Panc1 (cell line): ENCODE measurements around the gene GLB1L. TPM values are rescaled to one million over a fixed set of nuclear protein-coding genes. Genes with fewer than 3 reads are reported as not detected.

Source experiments
- ATAC-seq: fragments of 200-7000 bp; cut with Tn5 transposase; 2 replicates; pipeline ENCODE4 v1.9.1; 2020; ENCODE audit warnings: mild to moderate bottlenecking, moderate library complexity
- BruUV-seq: library from RNA; stranded (reverse); fragments of 400-500 nt; replicated peaks from 2 replicates; lab custom pipeline; 2021; lab: Mats Ljungman, UMichigan
- CTCF ChIA-PET: fragments of 300-600 bp; sonication (Branson Sonifier 250); formaldehyde crosslinking; loops from one replicate; lab custom pipeline; 2022; ENCODE audit warnings: antibody characterized with exemption; lab: Charles Lee
- POLR2A ChIA-PET: fragments of 300-600 bp; sonication (Branson Sonifier 250); formaldehyde crosslinking; loops from one replicate; lab custom pipeline; 2022; ENCODE audit warnings: antibody characterized with exemption; lab: Charles Lee
- DNase-seq: peaks from one replicate; pipeline ENCODE4 v3.0.0-alpha.2; 2010; ENCODE audit warnings: low read depth, low spot score
- H3K27ac ChIP-seq: 2 replicates; pipeline ENCODE4 v1.5.1; 2011; ENCODE audit warnings: mild to moderate bottlenecking, low read length, inconsistent platforms
- H3K27me3 ChIP-seq: fragments of 200-500 bp; sonication (Bioruptor generic); 2 replicates; pipeline ENCODE4 v1.6.0; 2014; ENCODE audit warnings: low read length, inconsistent platforms; ENCODE audit not compliant: control insufficient read depth, insufficient read depth
- H3K36me3 ChIP-seq: fragments of 200-500 bp; sonication (Bioruptor generic); 2 replicates; pipeline ENCODE4 v1.5.1; 2014; ENCODE audit warnings: inconsistent platforms, mild to moderate bottlenecking, low read length, moderate library complexity; ENCODE audit not compliant: control insufficient read depth, insufficient read depth
- H3K4me1 ChIP-seq: 2 replicates; pipeline ENCODE4 v1.5.1; 2011; ENCODE audit warnings: inconsistent platforms, mild to moderate bottlenecking, low read length, moderate library complexity; ENCODE audit not compliant: control insufficient read depth, insufficient read depth
- H3K4me3 ChIP-seq, 2 experiments: 2 replicates each; pipeline ENCODE4 v1.5.1; 2011 to 2012; ENCODE audit warnings: low read depth in 2 of 2, low read length in 2 of 2, mild to moderate bottlenecking in 2 of 2, inconsistent platforms in 1 of 2, moderate library complexity in 1 of 2
- H3K9me3 ChIP-seq: fragments of 200-500 bp; sonication (Bioruptor generic); 2 replicates; pipeline ENCODE4 v1.5.1; 2014; ENCODE audit warnings: low read depth, mild to moderate bottlenecking, inconsistent platforms, low read length, moderate library complexity; ENCODE audit not compliant: control insufficient read depth, insufficient read depth
- POLR2AphosphoS5 ChIP-seq: IDR thresholded peaks from 2 replicates; pipeline ENCODE4 v1.6.1; 2012; ENCODE audit warnings: mild to moderate bottlenecking, low read depth, low read length, moderate library complexity
- SIN3A ChIP-seq: IDR thresholded peaks from 2 replicates; pipeline ENCODE4 v1.6.1; 2012; ENCODE audit warnings: low read depth, mild to moderate bottlenecking, low read length, moderate library complexity, borderline replicate concordance; ENCODE audit not compliant: insufficient read depth
- TCF7L2 ChIP-seq: IDR thresholded peaks from 2 replicates; pipeline ENCODE4 v1.6.1; 2011; ENCODE audit warnings: mild to moderate bottlenecking, low read depth, low read length, inconsistent platforms
- in situ Hi-C: cut with HindIII; loops from 2 replicates; pipeline ENCODE4 v1.10.0; 2016; ENCODE audit warnings: low sequenced_read_pairs, low pct_unique_long_range_greater_than_20kb
- intact Hi-C: fragments of 100-400 bp; cut with micrococcal nuclease; formaldehyde crosslinking; loops from one replicate; pipeline ENCODE4 v1.10.0; 2022; ENCODE audit not compliant: unreplicated experiment
- total RNA-seq: library from RNA; stranded (reverse); gene quantifications from one replicate; pipeline ENCODE4 v1.2.1, GENCODE V29; 2021; ENCODE audit not compliant: unreplicated experiment
- TF ChIP-seq, protein P1 (sequence below): fragments of 450-650 bp; IDR thresholded peaks from 2 replicates; pipeline ENCODE4 v1.5.1; 2017; ENCODE audit warnings: mild to moderate bottlenecking
- TF ChIP-seq, protein P2 (sequence below), 2 experiments: IDR thresholded peaks; 2 replicates each; pipeline ENCODE4 v1.6.1; 2011 to 2012; ENCODE audit warnings: low read depth in 2 of 2, control low read depth in 1 of 2, low read length in 1 of 2, mild to moderate bottlenecking in 1 of 2, moderate library complexity in 1 of 2; ENCODE audit not compliant: insufficient read depth in 1 of 2

Gene GLB1L
- total RNA-seq, 1 experiment from 2014 or later: 8.1 TPM

DNA sequence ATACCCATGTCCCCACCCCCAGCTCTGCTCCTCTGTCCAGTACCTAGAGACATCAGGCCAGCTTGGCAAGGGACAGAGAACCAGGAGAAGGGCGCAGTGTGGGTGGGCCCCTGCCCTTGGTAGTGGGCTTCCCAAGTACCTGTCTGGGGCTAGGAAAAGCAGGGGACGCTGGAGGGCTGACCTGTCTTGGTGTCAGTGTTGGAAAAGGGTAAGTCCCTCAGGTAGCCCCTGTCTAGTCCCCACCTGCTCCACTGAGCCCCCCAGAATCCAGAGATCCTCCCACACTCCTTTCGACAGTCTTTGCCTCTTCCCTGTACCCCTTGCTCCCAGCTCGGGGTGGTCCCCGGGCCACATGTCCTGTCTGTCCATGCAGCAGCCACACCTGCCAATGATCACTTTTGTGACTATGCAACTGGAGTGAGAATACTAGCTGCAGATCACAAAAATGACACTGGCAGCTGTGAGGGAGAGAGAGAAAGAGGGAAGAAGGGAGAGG is 48.5 kb upstream of the GLB1L start:
- peaks cover 4% of the 10 kb centered on the region; the same call in 1 of the 2 replicates for H3K4me1 ChIP-seq
- POLR2A ChIA-PET: no interaction called here
- H3K36me3 ChIP-seq: no peaks in the 10 kb centered on the region
- no peaks in the 10 kb centered on the region for H3K9me3 ChIP-seq
- CTCF ChIA-PET: no interaction called here
- TF ChIP-seq TCF7L2 (no peak), SIN3A (no peak), POLR2AphosphoS5 (no peak)
- TF ChIP-seq, protein P1, sequence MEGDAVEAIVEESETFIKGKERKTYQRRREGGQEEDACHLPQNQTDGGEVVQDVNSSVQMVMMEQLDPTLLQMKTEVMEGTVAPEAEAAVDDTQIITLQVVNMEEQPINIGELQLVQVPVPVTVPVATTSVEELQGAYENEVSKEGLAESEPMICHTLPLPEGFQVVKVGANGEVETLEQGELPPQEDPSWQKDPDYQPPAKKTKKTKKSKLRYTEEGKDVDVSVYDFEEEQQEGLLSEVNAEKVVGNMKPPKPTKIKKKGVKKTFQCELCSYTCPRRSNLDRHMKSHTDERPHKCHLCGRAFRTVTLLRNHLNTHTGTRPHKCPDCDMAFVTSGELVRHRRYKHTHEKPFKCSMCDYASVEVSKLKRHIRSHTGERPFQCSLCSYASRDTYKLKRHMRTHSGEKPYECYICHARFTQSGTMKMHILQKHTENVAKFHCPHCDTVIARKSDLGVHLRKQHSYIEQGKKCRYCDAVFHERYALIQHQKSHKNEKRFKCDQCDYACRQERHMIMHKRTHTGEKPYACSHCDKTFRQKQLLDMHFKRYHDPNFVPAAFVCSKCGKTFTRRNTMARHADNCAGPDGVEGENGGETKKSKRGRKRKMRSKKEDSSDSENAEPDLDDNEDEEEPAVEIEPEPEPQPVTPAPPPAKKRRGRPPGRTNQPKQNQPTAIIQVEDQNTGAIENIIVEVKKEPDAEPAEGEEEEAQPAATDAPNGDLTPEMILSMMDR: no peak
- TF ChIP-seq, protein P2, sequence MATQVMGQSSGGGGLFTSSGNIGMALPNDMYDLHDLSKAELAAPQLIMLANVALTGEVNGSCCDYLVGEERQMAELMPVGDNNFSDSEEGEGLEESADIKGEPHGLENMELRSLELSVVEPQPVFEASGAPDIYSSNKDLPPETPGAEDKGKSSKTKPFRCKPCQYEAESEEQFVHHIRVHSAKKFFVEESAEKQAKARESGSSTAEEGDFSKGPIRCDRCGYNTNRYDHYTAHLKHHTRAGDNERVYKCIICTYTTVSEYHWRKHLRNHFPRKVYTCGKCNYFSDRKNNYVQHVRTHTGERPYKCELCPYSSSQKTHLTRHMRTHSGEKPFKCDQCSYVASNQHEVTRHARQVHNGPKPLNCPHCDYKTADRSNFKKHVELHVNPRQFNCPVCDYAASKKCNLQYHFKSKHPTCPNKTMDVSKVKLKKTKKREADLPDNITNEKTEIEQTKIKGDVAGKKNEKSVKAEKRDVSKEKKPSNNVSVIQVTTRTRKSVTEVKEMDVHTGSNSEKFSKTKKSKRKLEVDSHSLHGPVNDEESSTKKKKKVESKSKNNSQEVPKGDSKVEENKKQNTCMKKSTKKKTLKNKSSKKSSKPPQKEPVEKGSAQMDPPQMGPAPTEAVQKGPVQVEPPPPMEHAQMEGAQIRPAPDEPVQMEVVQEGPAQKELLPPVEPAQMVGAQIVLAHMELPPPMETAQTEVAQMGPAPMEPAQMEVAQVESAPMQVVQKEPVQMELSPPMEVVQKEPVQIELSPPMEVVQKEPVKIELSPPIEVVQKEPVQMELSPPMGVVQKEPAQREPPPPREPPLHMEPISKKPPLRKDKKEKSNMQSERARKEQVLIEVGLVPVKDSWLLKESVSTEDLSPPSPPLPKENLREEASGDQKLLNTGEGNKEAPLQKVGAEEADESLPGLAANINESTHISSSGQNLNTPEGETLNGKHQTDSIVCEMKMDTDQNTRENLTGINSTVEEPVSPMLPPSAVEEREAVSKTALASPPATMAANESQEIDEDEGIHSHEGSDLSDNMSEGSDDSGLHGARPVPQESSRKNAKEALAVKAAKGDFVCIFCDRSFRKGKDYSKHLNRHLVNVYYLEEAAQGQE (IDR thresholded peaks at IDR 0.05; ENCODE audit: insufficient read depth in 1 of 2, low read depth in 2 of 2, low read length in 1 of 2): no peak
- H3K4me3 ChIP-seq: no peak overlapping the region
- no TSS peak for BruUV-seq
- no peak for DNase-seq
- no peak for ATAC-seq
- peak overlapping the region; percentile 10 for H3K27ac ChIP-seq
- in situ Hi-C loops: no loop called here
- no peaks in the 10 kb centered on the region for H3K27me3 ChIP-seq
- intact Hi-C loops: loop anchor here (2.0 kb wide), 1 partner anchor 133 kb away; the partner anchor contains the start of gene NHEJ1

DNA sequence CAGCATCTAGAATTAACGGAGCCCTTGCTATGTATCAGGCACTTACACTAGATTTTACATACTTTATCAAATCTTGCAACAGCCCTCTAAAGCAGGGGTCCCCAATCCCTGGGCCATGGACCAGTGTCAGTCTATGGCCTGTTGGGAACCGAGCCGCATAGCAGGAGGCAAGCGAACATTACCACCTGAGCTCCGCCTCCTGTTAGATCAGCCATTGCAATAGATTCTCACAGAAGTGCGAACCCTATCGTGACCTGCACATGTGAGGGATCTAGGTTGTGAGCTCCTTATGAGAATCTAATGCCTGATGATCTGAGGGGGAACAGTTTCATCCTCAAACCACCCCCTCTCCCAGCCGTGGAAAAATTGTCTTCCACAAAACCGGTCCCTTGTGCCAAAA is 47.4 kb upstream of the GLB1L start:
- TF ChIP-seq, protein P2 (IDR thresholded peaks at IDR 0.05; ENCODE audit: insufficient read depth in 1 of 2, low read depth in 2 of 2, low read length in 1 of 2): no peak
- TF ChIP-seq TCF7L2 (no peak), POLR2AphosphoS5 (no peak), SIN3A (no peak)
- TF ChIP-seq, protein P1: no peak
- Histone ChIP-seq H3K36me3 (no peaks in the 10 kb centered on the region), H3K9me3 (no peaks in the 10 kb centered on the region), H3K27ac (no peak overlapping the region), H3K4me3 (no peak overlapping the region), H3K27me3 (no peaks in the 10 kb centered on the region), H3K4me1 (peaks cover 4% of the 10 kb centered on the region; the same call in 1 of the 2 replicates)
- ATAC-seq (no peak), DNase-seq (no peak)
- ChIA-PET POLR2A (no interaction called here), CTCF (interaction anchor here (0.6 to 2.2 kb wide), 2 partner anchors 14 to 47 kb away, joined by 6 to 17 read pairs; partner anchors contain the start of gene DNAJB2)
- in situ Hi-C loops: no loop called here
- intact Hi-C loops: no loop called here
- no TSS peak for BruUV-seq
